Left ventricle myocardium inferior (tissue), 1 donor: ENCODE data around the gene TMIGD2. TPM values are rescaled to one million over a fixed set of nuclear protein-coding genes. Genes with fewer than 3 reads are reported as not detected.

ENCODE experiments used
- DNase-seq: peaks from one replicate; pipeline ENCODE4 v3.0.0-alpha.2; 2020
- H3K27ac ChIP-seq: fragments of 200-600 bp; replicated peaks from 2 replicates; pipeline ENCODE4 v1.8.0; 2021
- H3K27me3 ChIP-seq: fragments of 200-600 bp; 2 replicates; pipeline ENCODE4 v1.8.0; 2021; ENCODE audit warnings: low read depth
- H3K36me3 ChIP-seq: fragments of 200-600 bp; 2 replicates; pipeline ENCODE4 v1.8.0; 2021
- H3K4me1 ChIP-seq: fragments of 200-600 bp; 2 replicates; pipeline ENCODE4 v1.8.0; 2021
- H3K4me3 ChIP-seq: fragments of 200-600 bp; 2 replicates; pipeline ENCODE4 v1.8.0; 2021; ENCODE audit warnings: mild to moderate bottlenecking, moderate library complexity
- H3K9me3 ChIP-seq: fragments of 200-600 bp; replicated peaks from 2 replicates; pipeline ENCODE4 v1.8.0; 2021
- intact Hi-C: fragments of 100-400 bp; cut with micrococcal nuclease; formaldehyde crosslinking; loops from one replicate; pipeline ENCODE4 v1.11.0; 2022
- total RNA-seq: library from RNA; stranded (reverse); fragmentation: NEBNext Ultra II Directional; extraction: Animal tissue kit (Norgen Biotek cat#: 25700); gene quantifications from one replicate; pipeline ENCODE4 v1.2.1, GENCODE V29; 2021
- TF ChIP-seq, protein P1 (sequence below): fragments of 200-600 bp; IDR thresholded peaks from 2 replicates; pipeline ENCODE4 v1.8.0; 2021; ENCODE audit warnings: antibody characterized with exemption, mild to moderate bottlenecking, borderline replicate concordance
- donor health status: DM: no; HTN: yes; CAD: no; lungs with severe emphysema.

TMIGD2 gene
- total RNA-seq, 1 donor from 2014 or later = not detected

- Histone ChIP-seq H3K27me3 (no peaks in the 10 kb centered on the region), H3K4me1 (peaks cover 22% of the 10 kb centered on the region), H3K4me3 (no peak overlapping the region), H3K36me3 (no peaks in the 10 kb centered on the region), H3K9me3 (peaks cover 4% of the 10 kb centered on the region), H3K27ac (no peak overlapping the region)
- TF ChIP-seq, protein P1, sequence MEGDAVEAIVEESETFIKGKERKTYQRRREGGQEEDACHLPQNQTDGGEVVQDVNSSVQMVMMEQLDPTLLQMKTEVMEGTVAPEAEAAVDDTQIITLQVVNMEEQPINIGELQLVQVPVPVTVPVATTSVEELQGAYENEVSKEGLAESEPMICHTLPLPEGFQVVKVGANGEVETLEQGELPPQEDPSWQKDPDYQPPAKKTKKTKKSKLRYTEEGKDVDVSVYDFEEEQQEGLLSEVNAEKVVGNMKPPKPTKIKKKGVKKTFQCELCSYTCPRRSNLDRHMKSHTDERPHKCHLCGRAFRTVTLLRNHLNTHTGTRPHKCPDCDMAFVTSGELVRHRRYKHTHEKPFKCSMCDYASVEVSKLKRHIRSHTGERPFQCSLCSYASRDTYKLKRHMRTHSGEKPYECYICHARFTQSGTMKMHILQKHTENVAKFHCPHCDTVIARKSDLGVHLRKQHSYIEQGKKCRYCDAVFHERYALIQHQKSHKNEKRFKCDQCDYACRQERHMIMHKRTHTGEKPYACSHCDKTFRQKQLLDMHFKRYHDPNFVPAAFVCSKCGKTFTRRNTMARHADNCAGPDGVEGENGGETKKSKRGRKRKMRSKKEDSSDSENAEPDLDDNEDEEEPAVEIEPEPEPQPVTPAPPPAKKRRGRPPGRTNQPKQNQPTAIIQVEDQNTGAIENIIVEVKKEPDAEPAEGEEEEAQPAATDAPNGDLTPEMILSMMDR = no peak
- intact Hi-C loops = no loop called here
- DNase-seq = no peak
These were observed 22.0 kb upstream of the TMIGD2 start for GRCh38 chr19:4324228-4324627.

GRCh38 chr19:4323692-4324091, 21.5 kb upstream of the TMIGD2 start:
- intact Hi-C loops = no loop called here
- H3K27ac ChIP-seq = no peak overlapping the region
- H3K4me1 ChIP-seq = peaks cover 18% of the 10 kb centered on the region
- H3K27me3 ChIP-seq = no peaks in the 10 kb centered on the region
- TF ChIP-seq, protein P1 = no peak
- H3K4me3 ChIP-seq = no peak overlapping the region
- DNase-seq = no peak
- H3K36me3 ChIP-seq = no peaks in the 10 kb centered on the region
- H3K9me3 ChIP-seq = peaks cover 4% of the 10 kb centered on the region

GRCh38 chr19:4322942-4323665, 20.9 kb upstream of the TMIGD2 start:
- H3K27me3 ChIP-seq = no peaks in the 10 kb centered on the region

DNA sequence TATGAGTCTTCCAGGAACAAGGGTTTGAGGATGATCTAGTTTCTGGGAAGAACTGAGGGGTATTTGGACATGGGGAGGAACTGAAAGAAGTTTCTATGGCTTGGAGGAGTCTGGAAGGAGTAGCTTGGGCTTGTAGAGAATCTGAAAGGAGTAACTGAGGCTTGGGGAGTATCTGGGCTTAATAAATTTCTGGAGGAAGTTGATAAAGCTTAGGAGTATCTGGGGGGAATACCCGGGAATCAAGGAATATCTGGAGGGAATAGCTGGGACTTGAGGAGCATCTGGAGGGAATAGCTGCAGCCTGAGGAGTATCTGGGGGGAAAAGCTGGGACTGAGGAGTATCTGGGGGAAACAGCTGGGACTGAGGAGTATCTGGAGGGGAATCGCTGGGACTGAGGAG, 18.2 kb upstream of the TMIGD2 start:
- TF ChIP-seq, protein P1 = no peak
- no peak overlapping the region for H3K27ac ChIP-seq
- DNase-seq = no peak

More at GRCh38 chr19:4322942-4323665, 20.9 kb upstream of the TMIGD2 start:
- H3K4me3 ChIP-seq = no peak overlapping the region
- peaks cover 16% of the 10 kb centered on the region for H3K4me1 ChIP-seq
- H3K27ac ChIP-seq = no peak overlapping the region
- no peaks in the 10 kb centered on the region for H3K36me3 ChIP-seq
- TF ChIP-seq, protein P1 = no peak
- intact Hi-C loops = no loop called here
- peaks cover 4% of the 10 kb centered on the region for H3K9me3 ChIP-seq
- no peak for DNase-seq

DNA sequence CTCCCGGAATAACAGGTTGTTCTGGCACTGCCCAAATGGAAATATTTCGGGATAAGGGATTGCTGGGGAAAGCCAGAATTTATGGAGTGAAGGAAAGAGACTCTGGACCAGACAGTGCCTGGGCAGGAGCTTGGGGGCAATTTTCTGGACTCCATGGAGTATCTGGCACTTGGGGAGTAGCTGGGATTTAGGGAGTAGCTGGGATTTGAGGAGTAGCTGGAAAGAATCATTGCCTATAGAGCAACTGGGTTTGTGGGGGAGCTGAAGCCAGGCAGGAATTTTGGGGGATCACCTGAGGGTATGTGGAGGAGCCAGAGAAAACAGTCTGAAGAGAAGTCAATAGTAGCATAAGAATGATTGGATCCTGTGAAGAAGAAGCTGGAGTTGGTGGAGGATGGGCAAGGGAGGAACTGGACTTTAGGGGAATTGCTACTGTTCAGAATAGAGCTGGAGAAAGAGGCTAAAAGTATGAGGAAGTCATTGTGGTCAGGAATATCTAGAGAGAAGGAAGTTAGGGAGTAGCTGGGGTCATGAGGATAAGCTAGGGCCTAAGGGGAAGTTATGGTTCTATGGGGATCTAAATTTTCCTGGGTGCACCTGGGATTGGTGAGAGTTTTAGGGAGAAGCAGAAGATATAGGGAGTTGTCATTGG, 17.0 kb upstream of the TMIGD2 start:
- intact Hi-C loops = no loop called here
- Histone ChIP-seq H3K4me3 (no peak overlapping the region), H3K27me3 (peaks cover 16% of the 10 kb centered on the region), H3K36me3 (no peaks in the 10 kb centered on the region), H3K4me1 (peaks cover 3% of the 10 kb centered on the region), H3K9me3 (peaks cover 4% of the 10 kb centered on the region), H3K27ac (no peak overlapping the region)
- TF ChIP-seq, protein P1 = no peak
- no peak for DNase-seq

More for the DNA sequence above, 18.2 kb upstream of the TMIGD2 start:
- Histone ChIP-seq H3K27me3 (peaks cover 16% of the 10 kb centered on the region), H3K9me3 (peaks cover 4% of the 10 kb centered on the region), H3K4me1 (no peaks in the 10 kb centered on the region), H3K36me3 (no peaks in the 10 kb centered on the region), H3K4me3 (no peak overlapping the region)
- intact Hi-C loops = no loop called here
